H7 (cell line): ENCODE data around the gene CTXND1. TPM values are rescaled to one million over a fixed set of nuclear protein-coding genes. Genes with fewer than 3 reads are reported as not detected.

Source experiments
- DNase-seq: peaks from one replicate; pipeline ENCODE4 v3.0.0; 2012
- H3K27me3 ChIP-seq: 2 replicates; pipeline ENCODE4 v1.6.0; 2011; ENCODE audit warnings: mild to moderate bottlenecking, low read length; ENCODE audit not compliant: control insufficient read depth, insufficient read depth
- H3K36me3 ChIP-seq: replicated peaks from 2 replicates; pipeline ENCODE4 v1.5.1; 2011; ENCODE audit warnings: low read length; ENCODE audit not compliant: control insufficient read depth, insufficient read depth
- H3K4me3 ChIP-seq: 2 replicates; pipeline ENCODE4 v1.5.1; 2011; ENCODE audit warnings: low read depth, mild to moderate bottlenecking, control low read depth, low read length, moderate library complexity; ENCODE audit not compliant: insufficient read depth
- total RNA-seq: library from RNA; depleted of rRNA; stranded (reverse); fragments of >200 nt; shearing (Covaris generic); gene quantifications from 2 replicates; pipeline ENCODE4 v1.2.3, GENCODE V29; 2014

Gene CTXND1
- total RNA-seq, 1 experiment from 2014 or later = not detected

GRCh38 chr15:80173022-80173759 lies 78.8 kb downstream of the CTXND1 start:
- H3K4me3 ChIP-seq = no peak overlapping the region
- peak; percentile 87 for DNase-seq
- no peaks in the 10 kb centered on the region for H3K27me3 ChIP-seq
- 0 out of 2 replicates have a peak, but pooled peaks cover 1% of the 10 kb centered on the region for H3K36me3 ChIP-seq

- Histone ChIP-seq H3K4me3 (no peak overlapping the region), H3K36me3 (0 out of 2 replicates have a peak, but pooled peaks cover 1% of the 10 kb centered on the region), H3K27me3 (no peaks in the 10 kb centered on the region)
- no peak for DNase-seq
These were observed 79.6 kb downstream of the CTXND1 start for GRCh38 chr15:80172401-80172800.

DNA sequence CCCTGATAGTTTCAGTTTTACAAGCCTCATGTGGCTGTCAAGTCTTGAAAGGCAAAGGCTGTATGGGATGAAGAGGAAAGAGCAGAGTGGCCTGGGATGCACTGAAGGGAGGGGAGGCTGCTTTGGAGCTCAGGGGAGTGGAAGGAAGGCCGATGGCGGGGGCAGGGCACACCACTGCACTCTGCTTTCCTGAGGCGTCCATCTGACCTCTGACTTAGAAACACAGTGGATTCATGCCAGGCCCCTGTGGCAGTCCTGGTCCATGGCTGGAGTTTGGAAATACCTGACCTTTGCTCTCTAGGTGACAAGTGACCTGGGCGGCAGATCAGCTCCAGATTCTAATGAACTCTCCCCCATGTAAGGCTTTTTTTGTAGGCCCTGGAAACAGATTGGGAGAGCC lies 80.2 kb downstream of the CTXND1 start:
- Histone ChIP-seq H3K4me3 (no peak overlapping the region), H3K27me3 (no peaks in the 10 kb centered on the region), H3K36me3 (no peaks in the 10 kb centered on the region)
- no peak for DNase-seq

- Histone ChIP-seq H3K4me3 (no peak overlapping the region), H3K27me3 (no peaks in the 10 kb centered on the region), H3K36me3 (no peaks in the 10 kb centered on the region)
- DNase-seq = no peak
These were observed 81.4 kb downstream of the CTXND1 start for GRCh38 chr15:80170596-80170995.

DNA sequence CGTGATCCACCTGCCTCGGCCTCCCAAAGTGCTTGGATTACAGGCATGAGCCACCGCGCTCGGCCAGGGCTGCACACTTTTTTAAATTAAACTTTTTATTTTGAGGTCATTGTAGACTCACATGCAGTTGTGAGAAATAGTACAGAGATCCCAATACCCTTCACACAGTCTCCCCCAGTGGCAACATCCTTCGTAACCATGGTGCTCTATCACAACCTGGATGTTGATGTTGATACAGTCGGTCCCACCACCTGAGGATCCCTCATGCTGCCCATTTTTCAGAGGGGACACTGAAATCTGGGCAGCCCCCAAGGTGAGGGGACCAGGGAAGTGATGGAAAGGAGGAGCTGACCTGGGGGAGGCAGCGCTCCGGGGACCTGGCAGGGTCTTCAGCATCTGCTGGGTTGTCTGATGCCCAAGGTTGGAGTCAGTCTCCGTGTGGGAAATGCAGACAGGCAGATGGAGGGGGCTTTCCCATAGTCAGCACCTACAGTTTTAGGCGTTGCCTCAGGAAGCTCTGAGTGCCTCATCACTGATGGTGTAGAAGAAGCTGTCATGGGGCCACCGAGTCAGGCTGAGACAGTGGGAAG lies 82.2 kb downstream of the CTXND1 start:
- no peaks in the 10 kb centered on the region for H3K36me3 ChIP-seq
- no peak for DNase-seq
- H3K4me3 ChIP-seq = no peak overlapping the region
- H3K27me3 ChIP-seq = no peaks in the 10 kb centered on the region

- DNase-seq = no peak
- Histone ChIP-seq H3K4me3 (no peak overlapping the region), H3K27me3 (no peaks in the 10 kb centered on the region), H3K36me3 (no peaks in the 10 kb centered on the region)
These were observed 83.6 kb downstream of the CTXND1 start for GRCh38 chr15:80168421-80168820.

DNA sequence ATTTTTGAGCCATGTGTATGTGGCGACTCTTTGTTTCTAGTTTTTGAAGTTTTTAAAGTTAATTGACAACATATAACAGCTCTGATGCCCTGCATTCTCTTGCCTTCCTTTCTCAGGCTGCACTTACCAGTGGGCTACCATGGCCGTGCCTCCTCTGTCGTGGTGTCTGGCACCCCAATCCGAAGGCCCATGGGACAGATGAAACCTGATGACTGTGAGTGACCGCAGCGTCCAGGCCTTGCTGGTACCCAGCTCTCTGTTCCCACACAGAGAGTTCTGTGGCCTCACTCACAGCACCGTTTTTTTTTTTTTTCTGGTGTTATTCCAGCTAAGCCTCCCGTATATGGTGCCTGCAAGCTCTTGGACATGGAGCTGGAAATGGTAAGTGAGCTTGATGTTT lies 84.1 kb downstream of the CTXND1 start:
- no peak for DNase-seq
- Histone ChIP-seq H3K4me3 (no peak overlapping the region), H3K36me3 (no peaks in the 10 kb centered on the region), H3K27me3 (no peaks in the 10 kb centered on the region)

DNA sequence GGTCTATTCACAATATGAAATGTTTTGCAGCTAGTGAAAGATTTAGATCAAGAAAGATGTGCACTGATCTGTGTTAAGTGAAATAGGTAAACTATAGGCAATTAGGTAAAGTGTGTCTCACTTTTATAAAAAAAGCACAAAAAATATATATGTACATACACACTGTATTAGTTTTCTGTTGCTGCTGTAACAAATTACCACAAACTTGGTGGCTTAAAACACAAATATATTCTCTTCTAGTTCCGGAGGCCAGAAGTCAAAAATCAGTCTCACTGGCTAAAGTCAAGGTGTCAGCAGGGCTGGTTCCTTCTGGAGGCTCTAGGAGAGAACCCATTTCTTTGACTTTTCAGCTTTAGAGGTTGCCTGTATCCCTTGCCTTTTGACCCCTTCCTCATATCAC lies 88.1 kb downstream of the CTXND1 start:
- Histone ChIP-seq H3K36me3 (peaks cover 2% of the 10 kb centered on the region), H3K4me3 (no peak overlapping the region), H3K27me3 (no peaks in the 10 kb centered on the region)
- no peak for DNase-seq

- Histone ChIP-seq H3K27me3 (no peaks in the 10 kb centered on the region), H3K36me3 (peaks cover 3% of the 10 kb centered on the region), H3K4me3 (no peak overlapping the region)
- peak; percentile 7 for DNase-seq
These were observed 88.8 kb downstream of the CTXND1 start for GRCh38 chr15:80163217-80163616.

DNA sequence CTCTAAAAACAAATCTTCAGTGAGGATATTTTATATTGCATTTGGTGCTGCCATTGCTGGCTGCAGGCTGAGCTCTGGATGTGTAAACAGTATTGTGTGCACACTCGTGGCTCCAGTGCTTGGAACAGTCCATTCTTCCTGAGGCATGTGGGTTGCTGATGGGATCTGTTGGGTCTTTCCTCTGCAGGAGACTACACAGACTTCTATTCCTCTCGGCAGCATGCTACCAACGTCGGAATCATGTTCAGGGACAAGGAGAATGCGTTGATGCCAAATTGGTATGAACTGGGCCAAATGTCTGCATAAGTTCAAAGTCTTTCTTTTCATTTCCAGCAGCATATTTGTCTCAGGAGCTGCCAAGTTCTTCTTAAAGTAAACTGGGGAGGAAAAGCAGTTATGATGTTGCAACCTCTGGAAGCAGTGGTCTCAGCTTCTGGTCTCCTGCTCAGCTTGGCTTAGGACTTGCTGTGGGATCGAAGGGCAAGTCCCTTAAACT lies 89.9 kb downstream of the CTXND1 start:
- H3K36me3 ChIP-seq = peaks cover 3% of the 10 kb centered on the region
- H3K27me3 ChIP-seq = no peaks in the 10 kb centered on the region
- peak; percentile 8 for DNase-seq
- H3K4me3 ChIP-seq = no peak overlapping the region

GRCh38 chr15:80161468-80162016 lies 90.5 kb downstream of the CTXND1 start:
- Histone ChIP-seq H3K27me3 (no peaks in the 10 kb centered on the region), H3K4me3 (no peak overlapping the region), H3K36me3 (peaks cover 3% of the 10 kb centered on the region)
- peak; percentile 8 for DNase-seq

- Histone ChIP-seq H3K36me3 (peaks cover 3% of the 10 kb centered on the region), H3K4me3 (no peak overlapping the region), H3K27me3 (no peaks in the 10 kb centered on the region)
- peak; percentile 12 for DNase-seq
These were observed 91.3 kb downstream of the CTXND1 start for GRCh38 chr15:80160570-80161156.

DNA sequence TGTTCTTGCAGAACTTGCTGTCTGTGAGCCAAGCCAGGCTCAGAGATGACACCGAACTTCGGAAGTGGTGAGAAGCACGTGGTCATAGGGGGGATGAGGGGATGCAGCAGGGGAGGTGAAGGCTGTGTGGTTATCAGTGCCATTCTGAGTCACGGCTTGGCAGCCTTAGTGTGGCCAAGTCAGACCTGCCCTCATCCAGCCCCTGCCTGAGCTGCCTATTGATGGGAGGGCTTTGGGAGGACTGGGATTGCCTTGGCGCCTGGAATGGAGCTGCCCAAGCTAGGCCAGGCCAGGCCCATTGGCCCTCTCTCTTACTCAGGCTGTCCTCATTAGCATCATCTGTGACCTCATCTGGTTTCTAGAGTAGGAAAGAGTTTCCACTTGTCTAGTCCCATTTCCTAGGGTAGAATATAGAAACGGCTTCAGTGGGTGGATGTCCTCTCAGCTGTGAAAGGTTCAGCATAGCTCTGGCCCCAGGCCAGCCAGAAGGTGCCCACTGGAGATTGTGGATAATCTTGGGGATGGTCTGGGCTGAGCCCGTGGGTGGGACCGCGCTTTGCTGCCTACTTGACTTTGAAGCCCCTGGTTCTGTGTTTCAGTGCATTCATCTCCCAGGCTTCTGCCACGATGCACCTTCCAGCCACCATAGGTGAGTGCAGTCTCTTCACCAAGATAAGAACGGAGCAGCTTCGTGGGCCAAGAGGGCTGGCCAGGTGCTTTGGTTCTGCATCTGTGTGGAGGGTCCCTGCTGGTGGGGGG lies 92.0 kb downstream of the CTXND1 start:
- Histone ChIP-seq H3K36me3 (peaks cover 3% of the 10 kb centered on the region), H3K4me3 (no peak overlapping the region), H3K27me3 (no peaks in the 10 kb centered on the region)
- peak; percentile 11 for DNase-seq

DNA sequence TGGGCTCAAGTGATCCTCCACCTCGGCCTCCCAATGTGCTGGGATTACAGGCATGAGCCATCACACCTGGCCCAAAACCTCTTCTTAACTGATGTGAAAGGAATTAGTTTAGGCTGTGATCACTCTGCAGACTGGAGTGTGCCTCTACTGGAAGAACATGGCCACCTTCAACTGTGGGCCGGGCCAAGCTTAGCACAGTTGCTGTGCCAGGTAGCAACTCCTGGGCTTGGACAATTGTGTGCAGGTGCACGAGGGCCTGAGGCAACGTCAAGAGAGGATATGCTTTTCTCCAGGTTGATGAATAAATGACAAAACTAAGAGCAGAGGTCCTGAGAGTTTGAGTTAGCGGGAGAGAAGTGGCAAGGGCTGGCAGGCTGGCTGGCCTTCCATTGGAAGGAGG lies 92.7 kb downstream of the CTXND1 start:
- no peak overlapping the region for H3K4me3 ChIP-seq
- H3K27me3 ChIP-seq = no peaks in the 10 kb centered on the region
- peaks cover 3% of the 10 kb centered on the region for H3K36me3 ChIP-seq
- peak; percentile 3 for DNase-seq
